HG02642 (cell line): ENCODE results near the gene FASTKD1.

ENCODE experiments used
- ATAC-seq: cut with Tn5 transposase; IDR thresholded peaks from one replicate; pipeline ENCODE4 v1.9.1; 2021; ENCODE audit warnings: mild to moderate bottlenecking; ENCODE audit not compliant: unreplicated experiment, poor library complexity

Gene FASTKD1

GRCh38 chr2:169509955-169510354 lies 63.7 kb downstream of the FASTKD1 start:
- no peak for ATAC-seq

GRCh38 chr2:169509298-169509885 lies 64.3 kb downstream of the FASTKD1 start, which contains the start of gene KLHL41:
Gene KLHL41, plus strand, starts transcription at chr2:169509702. Its CDS starts 77 bp downstream, at chr2:169509779.
- no peak for ATAC-seq

GRCh38 chr2:169507698-169508097 lies 66.0 kb downstream of the FASTKD1 start:
- no peak for ATAC-seq

- no peak for ATAC-seq
Observed at GRCh38 chr2:169504651-169505050, 69.0 kb downstream of the FASTKD1 start.

- no peak for ATAC-seq
Observed at GRCh38 chr2:169495310-169495928, 78.2 kb downstream of the FASTKD1 start.

GRCh38 chr2:169493360-169493759 lies 80.3 kb downstream of the FASTKD1 start:
- no peak for ATAC-seq

GRCh38 chr2:169491378-169491777 lies 82.3 kb downstream of the FASTKD1 start:
- ATAC-seq, result no peak

GRCh38 chr2:169490834-169491233 lies 82.8 kb downstream of the FASTKD1 start:
- no peak for ATAC-seq

GRCh38 chr2:169486487-169486886 lies 87.2 kb downstream of the FASTKD1 start:
- ATAC-seq, result no peak

GRCh38 chr2:169485650-169486138 lies 88.0 kb downstream of the FASTKD1 start:
- no peak for ATAC-seq

- ATAC-seq, result no peak
Observed at GRCh38 chr2:169480079-169480465, 93.6 kb downstream of the FASTKD1 start.
